Endothelial cell (in vitro differentiated cells): Measurements from ENCODE around the gene TAF13. TPM values are rescaled to one million over a fixed set of nuclear protein-coding genes. Genes with fewer than 3 reads are reported as not detected.

Experiments
- DNase-seq: peaks from one replicate; pipeline ENCODE4 v3.0.0; 2021; ENCODE audit warnings: low spot score
- H3K27ac Mint-ChIP-seq: one replicate; pipeline ENCODE4 v1.8.0; 2021; ENCODE audit warnings: mixed read lengths, inconsistent platforms; ENCODE audit not compliant: unreplicated experiment
- H3K27me3 Mint-ChIP-seq: one replicate; pipeline ENCODE4 v1.8.0; 2021; ENCODE audit warnings: mild to moderate bottlenecking, moderate library complexity, mixed read lengths, inconsistent platforms; ENCODE audit not compliant: unreplicated experiment
- H3K36me3 Mint-ChIP-seq: one replicate; pipeline ENCODE4 v1.8.0; 2021; ENCODE audit warnings: mild to moderate bottlenecking, low read depth, mixed read lengths, inconsistent platforms; ENCODE audit not compliant: unreplicated experiment
- H3K4me1 Mint-ChIP-seq: one replicate; pipeline ENCODE4 v1.8.0; 2021; ENCODE audit warnings: mild to moderate bottlenecking, mixed read lengths, inconsistent platforms; ENCODE audit not compliant: unreplicated experiment
- H3K4me3 Mint-ChIP-seq: one replicate; pipeline ENCODE4 v1.8.0; 2021; ENCODE audit warnings: mild to moderate bottlenecking, mixed read lengths, inconsistent platforms; ENCODE audit not compliant: unreplicated experiment
- H3K9me3 Mint-ChIP-seq: one replicate; pipeline ENCODE4 v1.8.0; 2021; ENCODE audit warnings: mixed read lengths, inconsistent platforms; ENCODE audit not compliant: unreplicated experiment
- total RNA-seq: library from RNA; stranded (reverse); fragmentation: NEBNext Ultra II Directional; extraction: Animal tissue kit (Norgen Biotek cat#: 25700); gene quantifications from one replicate; pipeline ENCODE4 v1.2.1, GENCODE V29; 2021; ENCODE audit not compliant: unreplicated experiment
- TF ChIP-seq, protein P1 (sequence below): fragments of 200-600 bp; sonication (generic); IDR thresholded peaks from one replicate; pipeline ENCODE4 v1.5.0; 2021; ENCODE audit warnings: antibody characterized with exemption; ENCODE audit not compliant: unreplicated experiment

Gene TAF13
- total RNA-seq, 1 donor from 2014 or later = 33.7 TPM

DNA sequence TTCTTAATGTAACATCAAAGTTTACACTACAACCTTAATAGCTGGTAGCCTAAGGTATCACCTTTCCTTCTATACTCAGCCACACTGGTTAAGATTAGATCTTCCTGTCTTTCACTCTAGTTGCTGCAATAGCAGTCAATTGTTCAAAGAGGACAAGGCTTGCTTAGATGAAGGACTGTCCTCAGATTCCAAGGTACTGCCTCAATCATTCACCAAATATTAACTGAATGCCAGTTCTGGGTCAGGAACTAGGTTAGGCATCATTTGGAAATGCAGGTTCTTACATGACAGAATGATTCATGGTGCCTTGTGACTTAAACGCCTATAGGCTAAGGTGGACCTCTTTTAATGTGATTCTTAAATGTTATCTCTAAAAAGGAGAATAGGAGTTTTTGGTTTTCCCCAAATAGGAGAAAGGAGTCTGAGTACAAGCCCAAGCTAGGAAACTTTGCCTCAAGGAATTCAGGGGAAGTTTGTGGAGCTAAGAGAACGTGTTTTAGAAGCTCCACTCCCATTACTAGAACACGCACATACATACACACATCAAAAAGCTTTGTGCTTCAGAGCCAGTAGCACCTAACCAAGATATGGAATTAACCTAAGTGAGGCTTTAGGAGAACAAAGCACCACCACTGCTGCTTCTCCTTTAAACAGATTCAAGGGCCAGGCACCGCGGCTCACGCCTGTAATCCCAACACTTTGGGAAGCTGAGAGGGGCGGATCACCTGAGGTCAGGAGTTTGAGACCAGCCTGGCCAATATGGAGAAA, 25.4 kb downstream of the TAF13 start:
- H3K36me3 Mint-ChIP-seq = no peaks in the 10 kb centered on the region
- no peaks in the 10 kb centered on the region for H3K4me1 Mint-ChIP-seq
- TF ChIP-seq, protein P1, sequence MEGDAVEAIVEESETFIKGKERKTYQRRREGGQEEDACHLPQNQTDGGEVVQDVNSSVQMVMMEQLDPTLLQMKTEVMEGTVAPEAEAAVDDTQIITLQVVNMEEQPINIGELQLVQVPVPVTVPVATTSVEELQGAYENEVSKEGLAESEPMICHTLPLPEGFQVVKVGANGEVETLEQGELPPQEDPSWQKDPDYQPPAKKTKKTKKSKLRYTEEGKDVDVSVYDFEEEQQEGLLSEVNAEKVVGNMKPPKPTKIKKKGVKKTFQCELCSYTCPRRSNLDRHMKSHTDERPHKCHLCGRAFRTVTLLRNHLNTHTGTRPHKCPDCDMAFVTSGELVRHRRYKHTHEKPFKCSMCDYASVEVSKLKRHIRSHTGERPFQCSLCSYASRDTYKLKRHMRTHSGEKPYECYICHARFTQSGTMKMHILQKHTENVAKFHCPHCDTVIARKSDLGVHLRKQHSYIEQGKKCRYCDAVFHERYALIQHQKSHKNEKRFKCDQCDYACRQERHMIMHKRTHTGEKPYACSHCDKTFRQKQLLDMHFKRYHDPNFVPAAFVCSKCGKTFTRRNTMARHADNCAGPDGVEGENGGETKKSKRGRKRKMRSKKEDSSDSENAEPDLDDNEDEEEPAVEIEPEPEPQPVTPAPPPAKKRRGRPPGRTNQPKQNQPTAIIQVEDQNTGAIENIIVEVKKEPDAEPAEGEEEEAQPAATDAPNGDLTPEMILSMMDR = no peak
- no peaks in the 10 kb centered on the region for H3K27me3 Mint-ChIP-seq
- no peak for DNase-seq
- no peaks in the 10 kb centered on the region for H3K9me3 Mint-ChIP-seq
- no peak overlapping the region for H3K27ac Mint-ChIP-seq
- no peak overlapping the region for H3K4me3 Mint-ChIP-seq

DNA sequence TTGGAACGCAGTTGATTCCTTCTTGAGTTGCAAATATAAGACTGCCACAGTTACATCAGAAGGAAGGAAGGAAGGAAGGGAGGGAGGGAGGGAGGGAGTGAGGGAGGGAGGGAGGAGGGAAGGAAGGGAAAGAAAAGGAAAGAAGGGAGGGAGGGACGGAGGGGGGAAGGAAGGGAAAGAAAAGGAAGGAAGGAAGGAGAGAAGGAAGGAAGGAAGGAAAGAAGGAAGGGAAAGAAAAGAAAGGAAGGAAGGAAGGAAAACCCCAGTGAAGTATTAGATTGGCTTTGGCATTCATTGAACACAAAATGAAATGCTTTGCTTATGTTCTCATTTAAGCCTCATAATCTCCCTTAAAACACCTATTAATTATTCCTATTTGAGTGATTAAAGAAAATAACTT, 27.5 kb downstream of the TAF13 start:
- no peak overlapping the region for H3K4me3 Mint-ChIP-seq

DNA sequence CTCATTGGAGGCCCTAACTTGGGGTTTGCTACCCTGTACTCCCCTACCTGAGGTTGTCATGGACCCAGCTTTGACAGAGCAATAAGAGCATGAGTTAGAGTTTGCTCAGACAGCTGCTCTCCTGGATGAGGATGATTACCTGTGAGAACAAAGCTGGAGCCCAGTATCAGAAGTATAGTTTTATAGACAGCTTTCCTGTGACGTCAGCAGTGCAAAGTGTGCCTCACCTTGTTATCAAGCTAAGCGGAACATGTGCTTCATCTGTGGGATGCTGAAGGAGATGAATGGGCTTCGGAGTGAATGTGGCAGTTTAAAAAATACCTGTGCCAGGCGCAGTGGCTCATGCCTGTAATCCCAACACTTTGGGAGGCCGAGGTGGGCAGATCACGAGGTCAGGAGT, 28.5 kb downstream of the TAF13 start:
- H3K27ac Mint-ChIP-seq = no peak overlapping the region
- TF ChIP-seq, protein P1 = no peak
- H3K4me1 Mint-ChIP-seq = peaks cover 3% of the 10 kb centered on the region
- peaks cover 3% of the 10 kb centered on the region for H3K36me3 Mint-ChIP-seq
- H3K9me3 Mint-ChIP-seq = no peaks in the 10 kb centered on the region
- no peaks in the 10 kb centered on the region for H3K27me3 Mint-ChIP-seq
- H3K4me3 Mint-ChIP-seq = no peak overlapping the region
- DNase-seq = no peak

More for the DNA sequence above, 27.5 kb downstream of the TAF13 start:
- TF ChIP-seq, protein P1 = no peak
- no peak for DNase-seq
- Mint-ChIP-seq H3K4me1 (no peaks in the 10 kb centered on the region), H3K27ac (no peak overlapping the region), H3K27me3 (no peaks in the 10 kb centered on the region), H3K36me3 (no peaks in the 10 kb centered on the region), H3K9me3 (no peaks in the 10 kb centered on the region)

DNA sequence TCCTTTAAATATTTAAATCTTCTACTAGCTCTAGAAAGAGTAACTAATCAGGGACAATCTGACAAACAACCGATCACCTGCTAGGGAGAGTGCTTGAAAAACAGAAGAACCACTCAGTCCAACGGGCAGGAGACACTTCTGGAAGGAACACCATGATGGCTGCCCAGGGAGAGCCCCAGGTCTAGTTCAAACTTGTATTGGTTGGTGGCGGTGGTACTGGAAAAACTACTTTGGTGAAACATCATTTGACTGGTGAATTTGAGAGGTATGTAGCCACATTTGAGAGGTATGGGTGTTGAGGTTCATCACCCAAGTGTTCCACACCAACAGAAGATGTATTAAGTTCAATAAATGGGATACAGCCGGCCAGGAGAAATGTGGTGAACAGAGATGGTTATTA, 29.1 kb downstream of the TAF13 start:
- H3K27me3 Mint-ChIP-seq = no peaks in the 10 kb centered on the region
- H3K4me3 Mint-ChIP-seq = no peak overlapping the region
- TF ChIP-seq, protein P1 = no peak
- no peak for DNase-seq
- peaks cover 4% of the 10 kb centered on the region for H3K36me3 Mint-ChIP-seq
- no peak overlapping the region for H3K27ac Mint-ChIP-seq
- H3K9me3 Mint-ChIP-seq = no peaks in the 10 kb centered on the region
- peaks cover 4% of the 10 kb centered on the region for H3K4me1 Mint-ChIP-seq

DNA sequence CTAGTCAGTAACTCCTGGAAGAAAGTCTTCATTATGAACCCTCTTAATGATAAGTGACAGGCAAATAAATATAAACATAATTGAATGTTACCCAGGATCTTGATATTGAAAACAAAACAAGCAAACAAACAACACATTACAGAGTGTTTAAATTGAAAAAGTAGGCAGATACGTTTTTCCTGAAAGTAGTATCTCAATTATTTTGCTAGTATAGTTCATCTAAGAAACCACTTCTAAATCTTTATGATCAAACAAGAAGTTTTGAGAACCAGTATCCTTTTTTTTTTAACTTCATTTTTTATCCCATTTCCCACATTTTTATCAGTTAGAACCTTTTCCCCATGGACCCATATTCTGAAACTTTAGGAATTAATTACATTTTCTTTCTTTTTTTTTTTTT, 30.2 kb downstream of the TAF13 start:
- peaks cover 4% of the 10 kb centered on the region for H3K36me3 Mint-ChIP-seq
- H3K27ac Mint-ChIP-seq = no peak overlapping the region
- no peaks in the 10 kb centered on the region for H3K9me3 Mint-ChIP-seq
- DNase-seq = no peak
- H3K4me3 Mint-ChIP-seq = no peak overlapping the region
- H3K4me1 Mint-ChIP-seq = peaks cover 4% of the 10 kb centered on the region
- TF ChIP-seq, protein P1 = no peak
- peaks cover 4% of the 10 kb centered on the region for H3K27me3 Mint-ChIP-seq
